Measurements from ENCODE around the gene CTNNB1.

GRCh38 chr3:41276191-41276590 is 76.9 kb downstream of the CTNNB1 start:
- TF ChIP-seq CTCF (IDR thresholded peaks at IDR 0.05; ENCODE audit: low read depth, low read length, poor library complexity, severe bottlenecking) = no peak
- TF ChIP-seq EZH2phosphoT487 (IDR thresholded peaks at IDR 0.05; ENCODE audit: borderline replicate concordance, low read length) = no peak
